IMR-90 (cell line): ENCODE results near the gene HTATSF1. TPM values are rescaled to one million over a fixed set of nuclear protein-coding genes. Genes with fewer than 3 reads are reported as not detected.

ENCODE experiments used
- ATAC-seq: fragments of 200-7000 bp; cut with Tn5 transposase; 2 replicates; pipeline ENCODE4 v1.9.1; 2020; ENCODE audit warnings: low read depth, mild to moderate bottlenecking, moderate library complexity
- BruUV-seq: library from RNA; stranded (reverse); fragments of 400-500 nt; replicated peaks from 2 replicates; lab custom pipeline; 2021; lab: Mats Ljungman, UMichigan
- CTCF ChIA-PET: fragments of 300-600 bp; formaldehyde crosslinking; extraction: SDS; loops from one replicate; lab custom pipeline; 2021; ENCODE audit warnings: antibody characterized with exemption; lab: Yijun Ruan, JAX
- POLR2A ChIA-PET: fragments of 300-600 bp; sonication (Branson Sonifier 250); formaldehyde crosslinking; loops from one replicate; lab custom pipeline; 2022; ENCODE audit warnings: antibody characterized with exemption; ENCODE audit not compliant: unreplicated experiment; lab: Charles Lee
- DNase-seq: peaks from one replicate; pipeline ENCODE4 v3.0.0; 2013
- H2AFZ ChIP-seq: replicated peaks from 2 replicates; pipeline ENCODE3; 2013; ENCODE audit warnings: low read length, mild to moderate bottlenecking; ENCODE audit not compliant: poor library complexity
- H2AK5ac ChIP-seq: 2 replicates; pipeline ENCODE4 v1.6.1; 2013; ENCODE audit warnings: low read depth, low read length, inconsistent platforms
- H2AK9ac ChIP-seq: replicated peaks from 2 replicates; pipeline ENCODE3; 2013; ENCODE audit warnings: mild to moderate bottlenecking, low read depth, low read length, moderate library complexity; ENCODE audit not compliant: poor library complexity
- H2BK120ac ChIP-seq: 2 replicates; pipeline ENCODE4 v1.6.1; 2013; ENCODE audit warnings: low read depth, low read length, inconsistent platforms
- H2BK15ac ChIP-seq: 3 replicates; pipeline ENCODE4 v1.6.1; 2013; ENCODE audit warnings: low read depth, low read length, inconsistent platforms
- H2BK20ac ChIP-seq: 2 replicates; pipeline ENCODE4 v1.6.1; 2013; ENCODE audit warnings: low read depth, mild to moderate bottlenecking, inconsistent platforms, low read length, moderate library complexity
- H2BK5ac ChIP-seq: 2 replicates; pipeline ENCODE4 v1.6.1; 2013; ENCODE audit warnings: mild to moderate bottlenecking, low read depth, low read length, inconsistent platforms; ENCODE audit not compliant: poor library complexity, severe bottlenecking
- H3K14ac ChIP-seq: replicated peaks from 2 replicates; pipeline ENCODE4 v1.6.1; 2013; ENCODE audit warnings: low read depth, low read length, inconsistent platforms
- H3K18ac ChIP-seq: 2 replicates; pipeline ENCODE4 v1.6.1; 2013; ENCODE audit warnings: low read depth, low read length, control low read depth
- H3K23ac ChIP-seq: 2 replicates; pipeline ENCODE4 v1.6.1; 2013; ENCODE audit warnings: low read depth, low read length, inconsistent platforms
- H3K27ac ChIP-seq: 2 replicates; pipeline ENCODE4 v1.5.1; 2013; ENCODE audit warnings: mild to moderate bottlenecking, control low read depth, low read length; ENCODE audit not compliant: insufficient read depth
- H3K27me3 ChIP-seq: 2 replicates; pipeline ENCODE4 v1.6.1; 2013; ENCODE audit warnings: low read length; ENCODE audit not compliant: control insufficient read depth, insufficient read depth
- H3K36me3 ChIP-seq: 2 replicates; pipeline ENCODE4 v1.6.1; 2013; ENCODE audit warnings: low read length, mixed read lengths; ENCODE audit not compliant: control insufficient read depth, insufficient read depth
- H3K4ac ChIP-seq: 2 replicates; pipeline ENCODE4 v1.6.1; 2013; ENCODE audit warnings: low read depth, low read length, inconsistent platforms
- H3K4me1 ChIP-seq: 2 replicates; pipeline ENCODE4 v1.6.1; 2013; ENCODE audit warnings: low read length, mixed read lengths; ENCODE audit not compliant: control insufficient read depth, insufficient read depth
- H3K4me2 ChIP-seq: 2 replicates; pipeline ENCODE4 v1.6.1; 2013; ENCODE audit warnings: low read depth, mild to moderate bottlenecking, control low read depth, low read length, moderate library complexity
- H3K4me3 ChIP-seq: 2 replicates; pipeline ENCODE4 v1.5.1; 2013; ENCODE audit warnings: low read depth, mild to moderate bottlenecking, control low read depth, low read length, moderate library complexity; ENCODE audit not compliant: insufficient read depth
- H3K56ac ChIP-seq: 2 replicates; pipeline ENCODE4 v1.6.1; 2013; ENCODE audit warnings: low read length, inconsistent platforms; ENCODE audit not compliant: insufficient read depth; ENCODE audit errors: extremely low read depth
- H3K79me1 ChIP-seq, 2 experiments: 2 replicates each; pipeline ENCODE4 v1.6.1; 2013; ENCODE audit warnings: low read length in 2 of 2, inconsistent platforms in 1 of 2, low read depth in 1 of 2
- H3K9ac ChIP-seq: 2 replicates; pipeline ENCODE4 v1.6.1; 2013; ENCODE audit warnings: low read depth, low read length, control low read depth
- H3K9me1 ChIP-seq: 2 replicates; pipeline ENCODE4 v1.6.1; 2013; ENCODE audit warnings: low read length, inconsistent platforms; ENCODE audit not compliant: insufficient read depth
- H3K9me3 ChIP-seq: 2 replicates; pipeline ENCODE4 v1.6.1; 2013; ENCODE audit warnings: low read length; ENCODE audit not compliant: control insufficient read depth, insufficient read depth
- H4K20me1 ChIP-seq: 2 replicates; pipeline ENCODE4 v1.6.1; 2013; ENCODE audit warnings: low read length, inconsistent platforms; ENCODE audit not compliant: insufficient read depth
- H4K5ac ChIP-seq: 2 replicates; pipeline ENCODE4 v1.6.1; 2013; ENCODE audit warnings: mild to moderate bottlenecking, low read depth, low read length, control low read depth
- H4K8ac ChIP-seq, 2 experiments: 2 replicates each; pipeline ENCODE4 v1.6.1; 2013; ENCODE audit warnings: low read depth in 2 of 2, low read length in 2 of 2, control low read depth in 1 of 2, inconsistent platforms in 1 of 2
- H4K91ac ChIP-seq: 2 replicates; pipeline ENCODE4 v1.6.1; 2013; ENCODE audit warnings: low read depth, low read length, inconsistent platforms; ENCODE audit not compliant: insufficient read depth
- CHD1 ChIP-seq: IDR thresholded peaks from 2 replicates; pipeline ENCODE4 v1.6.1; 2012; ENCODE audit warnings: low read depth, low read length, improper control_type of control experiment
- CTCF ChIP-seq: conservative IDR thresholded peaks from 2 replicates; pipeline ENCODE4 v1.5.1; 2012; ENCODE audit warnings: mild to moderate bottlenecking, low read depth, low read length, improper control_type of control experiment
- MAFK ChIP-seq: IDR thresholded peaks from 2 replicates; pipeline ENCODE4 v1.6.1; 2012; ENCODE audit warnings: low read depth, low read length, improper control_type of control experiment
- MXI1 ChIP-seq: IDR thresholded peaks from 2 replicates; pipeline ENCODE4 v1.6.1; 2012; ENCODE audit warnings: low read depth, mild to moderate bottlenecking, low read length, moderate library complexity, borderline replicate concordance
- POLR2A ChIP-seq: IDR thresholded peaks from 2 replicates; pipeline ENCODE4 v1.6.1; 2012; ENCODE audit warnings: mild to moderate bottlenecking, low read depth, low read length
- WGBS, 2 experiments: methylation state at CpG; one replicate each; pipeline versions ENCODE4 v1.1.5 to v1.1.7; 2013; ENCODE audit warnings: missing lambda C conversion rate in 2 of 2; ENCODE audit not compliant: insufficient read length in 1 of 2; ENCODE audit errors: extremely low coverage in 2 of 2; 5-methylcytosine and 5-hydroxymethylcytosine counted together
- dilution Hi-C: fragments of 300-500 bp; cut with HindIII; formaldehyde crosslinking; loops from one replicate; pipeline ENCODE4 v1.14.3; 2018; ENCODE audit warnings: low sequenced_read_pairs; ENCODE audit not compliant: unreplicated experiment
- in situ Hi-C: fragments of 300-500 bp; cut with MboI; formaldehyde crosslinking; loops from 3 replicates; pipeline ENCODE4 v1.14.3; 2019; ENCODE audit warnings: low sequenced_read_pairs, inconsistent platforms, mixed read lengths
- intact Hi-C: fragments of 100-400 bp; cut with micrococcal nuclease; formaldehyde crosslinking; loops from 2 replicates; pipeline ENCODE4 v1.10.0; 2022
- polyA plus RNA-seq, 3 experiments: library from polyadenylated mRNA; depleted of rRNA; stranded (reverse); fragments of >200 nt; gene quantifications; 2 replicates each; pipeline ENCODE4 v1.2.3, GENCODE V29; 2012; ENCODE audit warnings: low replicate concordance in 1 of 3
- total RNA-seq: library from RNA; depleted of rRNA; stranded (reverse); fragments of >200 nt; gene quantifications from 2 replicates; pipeline ENCODE4 v1.2.3, GENCODE V29; 2012

The HTATSF1 gene
- total and polyA plus RNA-seq, 2 of the 4 experiments (the other 2 are of a cell fraction), result 6.8 to 19.0 TPM

- no TSS peak for BruUV-seq
Observed at GRCh38 chrX:136495043-136495442, 2.3 kb upstream of the HTATSF1 start.

More at GRCh38 chrX:136495043-136495442, 2.3 kb upstream of the HTATSF1 start:
- Histone ChIP-seq H2AK9ac (no peak overlapping the region), H4K91ac (no peak overlapping the region), H3K27ac (no peak overlapping the region), H3K4ac (no peak overlapping the region), H3K56ac (no peak overlapping the region), H2BK20ac (no peak overlapping the region), H2BK5ac (no peak overlapping the region), H4K8ac (no peak overlapping the region), H2AK5ac (no peak overlapping the region), H2BK120ac (no peak overlapping the region), H3K4me3 (no peak overlapping the region), H3K9ac (no peak overlapping the region), H2AFZ (no peak overlapping the region), H3K23ac (no peak overlapping the region), H3K27me3 (peaks cover 4% of the 10 kb centered on the region), H3K4me2 (no peak overlapping the region), H3K36me3 (no peaks in the 10 kb centered on the region), H3K79me1 (no peaks in the 10 kb centered on the region), H4K5ac (no peak overlapping the region), H3K9me1 (0 out of 2 replicates have a peak, but pooled peaks cover 3% of the 10 kb centered on the region), H3K18ac (no peak overlapping the region), H3K4me1 (no peaks in the 10 kb centered on the region), H3K9me3 (no peaks in the 10 kb centered on the region), H2BK15ac (no peak overlapping the region), H4K20me1 (peaks cover 2% of the 10 kb centered on the region), H3K14ac (no peak overlapping the region)
- DNase-seq, result no peak
- WGBS, 2 experiments, result 100% methylated on average over 1 of the region's 4 CpGs; no CpG with 5 or more reads in 1 of the 2 experiments
- ChIA-PET CTCF (no interaction called here), POLR2A (no interaction called here)
- in situ Hi-C loops (loop anchor here (25.0 kb wide), 1 partner anchor 508 kb away; the partner anchor contains the start of gene SLC9A6), intact Hi-C loops (loop anchor here (5.0 to 10.0 kb wide), 3 partner anchors 243 to 440 kb away; partner anchors contain the start of gene MAP7D3), dilution Hi-C loops (no loop called here)
- no peak for TF ChIP-seq POLR2A
- TF ChIP-seq MXI1, result no peak
- TF ChIP-seq MAFK, result no peak
- TF ChIP-seq CTCF, result no peak
- no peak for TF ChIP-seq CHD1
- ATAC-seq, result no peak
